HG02678 (cell line): ENCODE data around the gene CRACDL.
"Not testable (repeated sequence)": the region's sequence is repeated elsewhere in the genome, so short reads cannot be mapped to it uniquely, and the experiment has no call there.

ENCODE experiments used
- ATAC-seq: cut with Tn5 transposase; IDR thresholded peaks from one replicate; pipeline ENCODE4 v1.9.1; 2021; ENCODE audit warnings: mild to moderate bottlenecking, moderate library complexity; ENCODE audit not compliant: unreplicated experiment

The CRACDL gene

DNA sequence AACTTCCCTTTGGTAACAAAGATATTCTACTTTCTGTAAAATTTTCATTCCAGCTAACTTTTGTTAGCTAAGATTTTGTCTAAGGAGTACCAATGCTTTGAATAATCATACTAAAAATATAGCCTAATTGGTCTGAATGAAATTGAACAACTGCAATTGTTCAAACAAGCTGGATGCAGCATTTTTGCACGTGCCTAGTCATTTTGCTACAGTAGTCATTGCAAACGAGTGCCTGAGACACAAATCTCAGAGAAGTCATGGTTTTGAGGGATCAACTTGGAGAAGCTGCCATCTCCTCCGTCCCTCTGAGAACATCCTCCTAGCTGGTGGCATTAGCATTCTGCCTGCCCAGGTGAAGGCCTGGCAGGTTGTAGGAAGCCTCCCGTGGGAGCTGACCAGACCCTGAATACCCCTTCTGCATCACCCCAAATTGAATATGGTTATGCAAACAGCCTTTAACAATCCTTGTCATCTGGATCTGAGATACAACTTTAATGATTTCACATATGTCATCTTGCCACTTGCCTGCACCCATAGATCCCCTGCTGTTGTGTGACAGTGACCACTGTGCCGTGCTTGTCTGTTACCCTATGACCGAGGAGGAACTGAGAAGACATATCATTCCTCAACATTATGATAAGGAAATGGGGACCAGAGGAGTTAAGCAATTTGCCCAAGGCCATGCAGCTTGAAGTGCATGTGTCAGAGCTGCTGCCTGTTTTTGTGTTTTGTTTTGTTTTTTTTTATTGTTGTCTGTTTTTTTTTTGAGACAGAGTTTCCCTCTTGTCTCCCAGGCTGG, 176.0 kb downstream of the CRACDL start:
- no peak for ATAC-seq

DNA sequence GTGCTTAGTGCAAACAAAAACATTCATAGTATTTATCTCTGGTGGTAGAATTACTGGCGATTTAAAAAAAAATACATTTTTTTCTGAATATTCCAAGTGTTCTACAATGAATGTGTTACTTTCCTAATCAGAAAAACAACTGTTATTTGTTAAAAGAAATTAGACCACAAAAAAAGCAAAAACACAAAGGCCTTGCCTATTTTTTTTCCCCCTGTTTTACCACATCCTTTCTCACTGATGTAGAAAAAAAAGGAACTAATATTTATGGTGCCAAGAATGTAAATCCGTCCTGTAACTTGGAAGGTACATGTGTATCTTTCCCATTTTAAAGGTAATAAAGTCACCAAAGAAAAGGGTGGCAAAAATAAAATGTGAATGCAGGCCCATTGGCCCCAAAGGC, 176.7 kb downstream of the CRACDL start:
- ATAC-seq, result no peak

DNA sequence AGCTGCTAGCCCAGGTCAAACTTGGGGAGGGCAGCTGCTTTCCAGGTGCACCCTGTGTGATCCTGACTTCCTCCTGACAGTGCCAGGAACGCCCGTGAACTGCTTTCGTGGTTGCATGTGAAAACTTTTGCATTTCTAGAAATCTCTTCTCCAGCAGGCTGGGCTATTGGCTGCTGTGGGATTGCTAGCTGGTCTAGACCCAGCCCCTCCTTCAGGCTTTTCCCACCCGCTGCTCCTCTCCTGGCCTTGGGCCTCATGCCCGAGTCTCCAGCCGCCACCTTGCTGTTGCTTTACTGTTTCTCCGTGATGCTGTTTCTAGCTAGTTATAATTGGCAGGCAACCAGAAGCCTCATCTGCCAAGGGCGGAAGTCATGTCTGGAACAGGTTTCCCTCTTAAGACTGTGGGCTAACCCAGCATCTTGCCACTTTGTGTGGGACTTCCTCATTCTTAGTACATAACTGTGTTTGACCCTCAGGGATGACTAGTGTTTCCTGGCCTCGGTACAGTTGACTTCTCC, 178.1 kb downstream of the CRACDL start:
- peak; percentile 91 for ATAC-seq

DNA sequence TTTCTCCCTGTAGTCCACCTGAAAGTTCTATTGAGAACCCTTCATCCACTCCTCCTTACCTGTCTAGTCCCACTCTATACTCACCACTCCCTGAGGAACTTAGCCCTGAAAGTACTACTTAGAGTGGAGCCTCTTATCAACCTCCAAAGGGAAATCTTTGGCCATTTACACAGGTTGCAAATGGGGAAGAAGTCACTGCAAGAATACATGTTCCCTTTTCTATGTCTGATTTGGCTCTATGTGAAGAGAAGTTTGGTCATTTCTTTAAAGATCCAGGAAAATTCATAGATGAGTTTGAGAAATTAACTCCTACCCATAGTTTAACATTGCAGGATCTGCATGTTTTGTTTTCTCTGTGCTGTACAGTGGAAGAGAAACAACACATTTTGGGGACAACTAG, 182.2 kb downstream of the CRACDL start:
- no peak for ATAC-seq

DNA sequence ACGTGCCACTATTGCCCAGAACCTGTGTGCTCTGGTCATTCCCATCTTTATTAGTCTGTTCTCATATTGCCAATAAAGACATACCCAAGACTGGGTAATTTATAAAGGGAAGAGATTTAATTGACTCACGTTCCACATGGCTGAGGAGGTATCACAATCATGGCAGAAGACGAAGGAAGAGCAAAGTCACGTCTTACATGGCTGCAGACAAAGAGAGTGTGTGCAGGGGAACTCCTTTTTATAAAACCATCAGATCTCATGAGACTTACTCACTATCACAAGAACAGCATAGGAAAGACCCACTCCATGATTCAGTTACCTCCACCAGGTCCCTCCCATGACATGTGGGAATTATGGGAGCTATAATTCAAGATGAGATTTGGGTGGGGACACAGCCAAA, 183.3 kb downstream of the CRACDL start:
- ATAC-seq, result not testable (repeated sequence)

DNA sequence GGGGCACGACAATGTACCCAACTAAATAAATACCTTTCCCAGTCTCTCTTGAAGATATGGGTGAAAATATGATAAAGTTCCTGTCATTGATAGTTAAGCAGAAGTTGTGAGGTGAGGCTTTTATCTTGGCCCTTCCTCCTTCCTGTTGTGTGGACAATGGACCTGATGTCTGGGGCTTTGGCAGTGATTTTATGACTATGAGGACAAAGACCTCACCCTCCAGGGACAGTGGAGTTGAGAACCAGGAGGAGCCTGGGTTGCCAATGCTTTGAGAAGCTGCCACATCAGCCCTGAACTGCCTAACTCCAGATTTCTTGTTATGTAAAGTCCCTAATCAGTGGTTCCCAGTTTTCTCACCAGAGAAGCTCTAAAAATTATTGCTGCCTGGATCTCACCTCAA, 184.3 kb downstream of the CRACDL start:
- ATAC-seq, result no peak

DNA sequence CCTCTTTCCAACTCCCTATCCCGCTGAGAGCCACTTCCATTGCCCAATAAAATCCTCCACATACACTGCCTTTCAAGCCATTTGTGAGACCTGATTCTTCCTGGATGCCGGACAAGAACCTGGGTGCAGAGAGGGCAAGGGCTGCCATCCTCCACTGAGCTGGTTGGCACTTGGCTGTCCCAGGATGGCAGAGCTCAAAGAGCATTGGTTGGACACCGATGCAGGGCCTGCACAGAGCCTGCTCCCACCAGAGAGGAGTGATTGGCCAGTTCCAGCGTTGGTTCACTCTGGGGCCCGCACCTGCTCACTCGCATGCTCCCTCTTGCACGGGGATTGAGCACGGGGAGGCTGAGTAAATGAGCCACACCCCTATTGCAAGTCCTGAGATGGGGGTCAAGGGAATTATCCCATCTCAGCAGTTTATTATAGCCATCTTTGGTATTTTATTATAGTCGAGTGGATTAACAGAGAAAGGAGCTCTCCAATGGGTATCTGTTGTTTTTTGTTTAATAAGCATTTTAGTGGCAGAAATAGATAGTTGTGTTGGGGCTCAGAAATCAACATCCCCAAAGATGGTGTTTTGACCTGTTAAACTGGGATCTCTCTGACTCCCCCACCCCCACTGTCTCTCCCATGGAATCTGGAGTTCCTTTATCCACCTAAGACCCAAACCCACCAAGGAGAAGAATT, 185.3 kb downstream of the CRACDL start:
- no peak for ATAC-seq

DNA sequence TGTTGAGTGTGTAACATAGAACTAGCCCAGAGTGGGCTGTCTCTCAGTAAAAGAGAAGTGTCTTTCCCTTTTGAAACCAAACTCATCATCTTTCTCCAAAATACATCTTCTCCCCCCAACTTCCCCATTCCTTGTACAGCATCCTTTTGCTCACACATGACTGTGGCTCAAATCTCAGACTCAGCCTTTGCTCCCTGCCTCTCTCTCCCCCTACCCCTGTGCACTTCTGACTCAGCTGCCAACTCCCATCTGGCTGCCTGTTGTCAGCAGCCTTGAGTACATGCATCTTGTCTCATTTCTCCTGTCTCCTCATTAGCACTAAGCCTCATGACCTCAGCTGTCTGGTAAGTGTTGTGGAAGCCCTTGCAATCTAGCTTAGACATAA, 187.0 kb downstream of the CRACDL start:
- ATAC-seq, result no peak

DNA sequence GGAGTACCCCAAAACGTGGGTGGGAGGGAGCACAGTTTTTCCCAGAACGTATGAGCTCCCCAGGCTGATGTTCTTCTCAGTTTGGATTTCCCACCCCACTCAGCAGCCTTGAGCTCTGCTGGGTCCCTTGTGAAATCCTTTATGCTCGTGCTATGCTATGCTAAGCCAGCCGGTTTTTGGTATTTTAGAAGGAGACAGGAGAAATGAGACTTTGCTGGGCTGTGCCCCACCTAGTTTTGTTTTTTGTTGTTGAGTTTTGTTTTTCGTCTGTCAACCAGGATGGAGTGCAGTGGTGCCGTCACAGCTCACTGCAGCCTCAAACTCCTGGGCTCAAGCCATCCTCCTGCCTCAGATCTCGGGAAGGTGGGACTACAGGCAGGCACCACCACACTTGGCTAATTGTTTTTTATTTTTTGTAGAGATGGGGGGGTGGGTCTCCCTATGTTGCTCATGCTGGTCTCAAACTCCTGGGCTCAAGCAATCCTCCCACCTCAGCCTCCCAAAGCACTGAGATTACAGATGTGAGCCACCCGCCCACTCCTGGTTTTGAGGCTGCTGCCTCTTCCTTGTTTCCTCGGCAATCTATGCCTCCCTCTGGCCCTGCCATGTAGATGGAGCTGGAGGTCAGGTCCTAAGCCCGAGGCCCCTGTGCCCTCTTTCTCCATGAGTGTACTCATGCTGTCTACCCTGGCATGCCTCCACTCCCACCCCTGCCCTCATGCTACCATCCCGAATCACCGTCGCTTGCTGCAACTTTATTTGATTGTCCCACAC, 187.5 kb downstream of the CRACDL start:
- no peak for ATAC-seq

DNA sequence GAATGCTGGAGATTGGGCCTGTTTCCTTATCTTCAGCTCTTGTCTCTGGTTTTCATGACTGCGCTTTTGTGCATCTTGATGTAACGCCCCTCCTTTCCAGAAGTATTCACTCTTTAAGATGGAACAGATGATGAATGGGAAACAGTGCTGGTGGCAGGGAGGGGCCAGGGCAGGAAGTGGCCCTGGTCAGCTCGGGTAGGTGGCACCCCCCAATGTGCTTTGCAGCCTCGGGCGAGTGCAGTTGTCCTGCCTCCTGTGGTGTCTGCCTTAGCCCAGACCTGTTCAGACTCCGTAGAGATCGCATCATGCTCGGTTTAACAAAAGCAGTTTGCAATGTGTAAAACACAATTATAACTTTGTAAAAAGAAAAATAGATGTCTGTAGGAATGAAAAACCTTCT, 188.1 kb downstream of the CRACDL start:
- ATAC-seq, result no peak

DNA sequence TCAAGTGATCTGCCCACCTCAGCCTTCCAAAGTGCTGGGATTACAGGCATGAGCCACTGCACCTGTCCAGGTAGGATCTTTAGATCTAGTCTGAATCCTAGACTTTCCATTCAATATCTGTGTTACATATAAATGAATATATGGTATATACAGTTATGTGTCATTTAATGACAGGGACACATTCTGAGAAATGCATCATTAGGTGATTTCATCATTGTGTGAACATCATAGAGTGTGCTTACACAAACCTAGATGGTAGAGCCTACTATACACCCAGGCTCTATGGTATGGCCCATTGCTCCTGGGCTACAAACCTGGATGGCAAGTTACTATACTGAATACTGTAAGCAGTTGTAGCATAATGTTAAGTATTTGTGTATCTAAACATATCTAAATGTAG, 189.6 kb downstream of the CRACDL start:
- ATAC-seq, result no peak

DNA sequence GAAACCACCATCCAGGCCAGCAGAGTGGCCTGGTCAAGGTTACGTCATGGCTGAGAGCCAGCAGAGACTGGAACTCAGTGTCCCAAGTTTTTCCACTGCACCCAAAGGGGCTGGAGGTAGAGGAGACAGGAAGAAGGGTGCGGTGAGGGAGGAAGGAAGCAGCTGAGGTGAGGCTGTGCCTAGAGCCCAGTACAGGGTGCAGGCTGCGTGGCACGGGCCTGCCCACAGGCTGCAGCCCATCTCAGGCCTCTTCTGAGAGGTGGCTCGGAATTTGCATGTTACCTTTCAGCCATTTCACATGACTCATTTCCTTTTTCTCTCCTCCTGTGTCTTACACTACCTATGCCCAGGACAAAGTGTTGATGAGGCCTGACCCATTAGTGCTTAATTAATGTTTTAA, 191.4 kb downstream of the CRACDL start:
- ATAC-seq, result no peak
